ENCODE measurements around the gene SOX6.

SOX6 gene

GRCh38 chr11:16026849-16027248, 329.5 kb downstream of the SOX6 start:
- no peak for TF ChIP-seq CTCF (IDR thresholded peaks at IDR 0.05)
- no peak for TF ChIP-seq ZFX (IDR thresholded peaks at IDR 0.05; ENCODE audit: borderline replicate concordance)
- no peak overlapping the region for H3K27ac ChIP-seq

GRCh38 chr11:16018931-16019330, 337.4 kb downstream of the SOX6 start:
- no peak for TF ChIP-seq ZFX (IDR thresholded peaks at IDR 0.05; ENCODE audit: borderline replicate concordance)
- no peak for TF ChIP-seq CTCF (IDR thresholded peaks at IDR 0.05)
- H3K27ac ChIP-seq: no peak overlapping the region

- TF ChIP-seq ZFX (IDR thresholded peaks at IDR 0.05; ENCODE audit: borderline replicate concordance) (no peak), CTCF (IDR thresholded peaks at IDR 0.05) (no peak)
- no peak overlapping the region for H3K27ac ChIP-seq
Observed at GRCh38 chr11:16016468-16016829, 339.9 kb downstream of the SOX6 start.

- no peak overlapping the region for H3K27ac ChIP-seq
- no peak for TF ChIP-seq ZFX (IDR thresholded peaks at IDR 0.05; ENCODE audit: borderline replicate concordance)
- no peak for TF ChIP-seq CTCF (IDR thresholded peaks at IDR 0.05)
Observed at GRCh38 chr11:16015741-16016467, 340.4 kb downstream of the SOX6 start.

- H3K27ac ChIP-seq: no peak overlapping the region
- no peak for TF ChIP-seq CTCF (IDR thresholded peaks at IDR 0.05)
- no peak for TF ChIP-seq ZFX (IDR thresholded peaks at IDR 0.05; ENCODE audit: borderline replicate concordance)
Observed at GRCh38 chr11:16013649-16014275, 342.6 kb downstream of the SOX6 start.

GRCh38 chr11:16013242-16013641, 343.1 kb downstream of the SOX6 start:
- TF ChIP-seq ZFX (IDR thresholded peaks at IDR 0.05; ENCODE audit: borderline replicate concordance) (no peak), CTCF (IDR thresholded peaks at IDR 0.05) (no peak)

GRCh38 chr11:16012125-16012751, 344.1 kb downstream of the SOX6 start:
- no peak for TF ChIP-seq CTCF (IDR thresholded peaks at IDR 0.05)
- TF ChIP-seq ZFX (IDR thresholded peaks at IDR 0.05; ENCODE audit: borderline replicate concordance): no peak
- H3K27ac ChIP-seq: no peak overlapping the region

More at GRCh38 chr11:16013242-16013641, 343.1 kb downstream of the SOX6 start:
- H3K27ac ChIP-seq: no peak overlapping the region

All from 22Rv1 (cell line).